ENCODE results near the gene PCDH17.

Gene PCDH17

GRCh38 chr13:57631596-57632275 is at the start of gene PCDH17:
Gene PCDH17, plus strand, starts transcription at chr13:57631744. Its CDS starts 803 bp downstream, at chr13:57632547.
- DNase-seq (ENCODE audit: low read depth): no peak

- DNase-seq (ENCODE audit: low read depth): no peak
Measured at GRCh38 chr13:57582032-57582431, 49.5 kb upstream of the PCDH17 start.

DNA sequence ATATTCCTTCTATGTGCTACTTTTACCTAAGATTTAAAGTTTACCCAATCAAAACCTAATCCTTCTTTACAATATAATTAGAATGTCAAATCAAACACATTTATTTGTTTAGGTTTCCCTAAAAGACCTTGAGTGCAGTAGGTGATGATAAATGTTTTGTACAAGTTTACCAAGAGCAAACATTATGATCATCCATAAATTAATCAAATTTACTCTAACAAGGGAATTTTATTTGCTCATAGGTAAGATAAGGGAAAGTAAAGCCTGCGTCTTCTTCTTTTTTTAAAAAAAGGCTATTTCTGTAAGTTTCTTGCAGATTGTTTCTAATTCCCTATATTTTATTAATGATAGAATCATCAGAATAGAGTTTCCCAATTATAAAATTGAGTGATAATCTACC is 48.0 kb upstream of the PCDH17 start:
- no peak for DNase-seq (ENCODE audit: low read depth)

DNA sequence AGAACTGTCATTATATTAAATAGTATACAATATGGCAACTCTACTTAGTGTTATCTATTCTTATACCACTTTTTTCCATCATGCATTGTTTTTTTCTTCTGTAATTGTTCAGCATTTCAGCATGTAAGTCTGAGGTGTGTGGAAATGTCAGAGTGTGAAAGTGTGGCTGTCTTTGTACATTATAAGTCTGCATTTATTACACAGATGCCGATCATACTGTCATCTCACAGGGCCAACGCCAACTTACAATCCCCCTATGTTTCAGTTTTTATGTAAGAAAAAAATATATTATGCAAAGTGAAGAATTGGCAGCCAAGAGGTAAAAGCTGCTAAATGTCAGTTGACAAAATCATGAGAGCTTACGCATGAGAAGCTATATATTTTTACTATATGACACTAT is 42.9 kb upstream of the PCDH17 start:
- no peak for DNase-seq (ENCODE audit: low read depth)

- DNase-seq (ENCODE audit: low read depth): no peak
Measured at GRCh38 chr13:57595775-57596174, 35.8 kb upstream of the PCDH17 start.

GRCh38 chr13:57601536-57601935 is 30.0 kb upstream of the PCDH17 start:
- DNase-seq (ENCODE audit: low read depth): no peak

DNA sequence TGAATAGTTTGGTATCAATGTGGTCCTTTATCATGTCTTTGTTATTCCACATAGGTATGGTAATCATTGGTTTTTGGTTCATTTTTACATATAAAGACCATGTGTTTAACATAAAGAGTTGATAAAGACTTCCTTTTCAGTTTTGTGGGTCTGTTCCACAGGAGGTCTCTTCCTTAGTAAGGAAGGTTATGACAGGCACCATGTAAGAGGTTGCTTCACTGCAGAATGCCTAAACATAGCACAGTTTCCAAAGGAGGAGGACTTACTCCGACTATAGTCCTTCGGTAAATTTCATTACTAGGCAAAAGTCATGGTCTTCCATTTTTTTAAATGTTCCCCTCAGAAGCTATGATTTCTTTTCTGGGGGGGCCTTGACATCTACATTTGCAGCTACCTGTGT is 27.1 kb upstream of the PCDH17 start:
- DNase-seq (ENCODE audit: low read depth): no peak

GRCh38 chr13:57611969-57612368 is 19.6 kb upstream of the PCDH17 start:
- no peak for DNase-seq (ENCODE audit: low read depth)

- no peak for DNase-seq (ENCODE audit: low read depth)
Measured at GRCh38 chr13:57612568-57612967, 19.0 kb upstream of the PCDH17 start.

GRCh38 chr13:57624565-57625435 is 6.7 kb upstream of the PCDH17 start:
- no peak for DNase-seq (ENCODE audit: low read depth)

GRCh38 chr13:57627663-57628062 is 3.9 kb upstream of the PCDH17 start:
- DNase-seq (ENCODE audit: low read depth): no peak

- no peak for DNase-seq (ENCODE audit: low read depth)
Measured at GRCh38 chr13:57629391-57629804, 2.1 kb upstream of the PCDH17 start.

DNA sequence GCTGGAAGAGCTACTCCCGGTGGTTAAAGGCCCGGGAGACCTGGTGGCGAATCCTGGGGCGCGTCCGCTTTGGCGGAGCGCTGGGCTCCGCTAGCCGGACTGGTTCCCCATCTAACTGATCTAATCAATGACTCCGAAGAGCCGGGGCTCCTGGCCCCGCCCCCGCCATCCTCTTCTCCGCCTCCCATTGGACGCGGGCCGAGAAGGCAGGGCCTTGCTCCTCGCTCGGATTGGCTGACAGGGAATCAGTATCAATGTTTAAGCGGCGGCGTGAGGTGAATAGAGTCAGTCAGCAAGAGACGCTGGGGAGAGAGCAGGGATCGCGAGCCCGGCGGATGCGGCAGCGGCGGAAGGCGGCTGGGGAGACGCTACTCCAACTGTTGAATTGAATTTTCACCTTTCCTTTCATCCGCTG is 1.7 kb upstream of the PCDH17 start:
- no peak for DNase-seq (ENCODE audit: low read depth)

- DNase-seq (ENCODE audit: low read depth): no peak
Measured at GRCh38 chr13:57630661-57631595, 616 bp upstream of the PCDH17 start.

DNA sequence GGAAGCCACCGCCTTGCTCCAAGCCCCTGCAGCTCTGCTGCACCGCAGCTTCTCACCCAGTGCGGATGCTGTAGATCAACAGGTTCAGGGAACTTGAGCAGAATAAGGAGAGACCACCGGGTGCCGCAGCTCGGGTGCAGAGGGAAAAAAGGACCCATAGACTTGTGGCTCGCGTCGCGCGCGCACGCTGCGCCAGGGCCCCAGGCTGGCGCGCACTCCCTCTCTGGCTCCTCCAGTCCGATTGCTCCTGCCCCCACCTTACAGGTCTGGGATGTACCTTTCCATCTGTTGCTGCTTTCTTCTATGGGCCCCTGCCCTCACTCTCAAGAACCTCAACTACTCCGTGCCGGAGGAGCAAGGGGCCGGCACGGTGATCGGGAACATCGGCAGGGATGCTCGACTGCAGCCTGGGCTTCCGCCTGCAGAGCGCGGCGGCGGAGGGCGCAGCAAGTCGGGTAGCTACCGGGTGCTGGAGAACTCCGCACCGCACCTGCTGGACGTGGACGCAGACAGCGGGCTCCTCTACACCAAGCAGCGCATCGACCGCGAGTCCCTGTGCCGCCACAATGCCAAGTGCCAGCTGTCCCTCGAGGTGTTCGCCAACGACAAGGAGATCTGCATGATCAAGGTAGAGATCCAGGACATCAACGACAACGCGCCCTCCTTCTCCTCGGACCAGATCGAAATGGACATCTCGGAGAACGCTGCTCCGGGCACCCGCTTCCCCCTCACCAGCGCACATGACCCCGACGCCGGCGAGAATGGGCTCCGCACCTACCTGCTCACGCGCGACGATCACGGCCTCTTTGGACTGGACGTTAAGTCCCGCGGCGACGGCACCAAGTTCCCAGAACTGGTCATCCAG is 964 bp downstream of the PCDH17 start:
- DNase-seq (ENCODE audit: low read depth): no peak

GRCh38 chr13:57633141-57633949 is 1.8 kb downstream of the PCDH17 start:
- no peak for DNase-seq (ENCODE audit: low read depth)

GRCh38 chr13:57633950-57634838 is 2.6 kb downstream of the PCDH17 start:
- no peak for DNase-seq (ENCODE audit: low read depth)

DNA sequence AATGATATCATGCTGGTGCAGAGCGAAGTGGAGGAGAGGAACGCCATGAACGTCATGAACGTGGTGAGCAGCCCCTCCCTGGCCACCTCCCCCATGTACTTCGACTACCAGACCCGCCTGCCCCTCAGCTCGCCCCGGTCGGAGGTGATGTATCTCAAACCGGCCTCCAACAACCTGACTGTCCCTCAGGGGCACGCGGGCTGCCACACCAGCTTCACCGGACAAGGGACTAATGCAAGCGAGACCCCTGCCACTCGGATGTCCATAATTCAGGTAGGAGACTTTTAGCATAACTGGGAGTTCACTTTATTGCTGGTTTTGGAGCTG is 3.3 kb downstream of the PCDH17 start:
- DNase-seq (ENCODE audit: low read depth): no peak

GRCh38 chr13:57635541-57636085 is 4.1 kb downstream of the PCDH17 start:
- no peak for DNase-seq (ENCODE audit: low read depth)

Measured in activated T-cell treated with anti-CD3 and anti-CD28 coated beads for 1 hour (primary cell).